IPS-NIHi11 (cell line): ENCODE data around the gene TRDMT1.

ENCODE experiments used
- DNase-seq: peaks from one replicate; pipeline ENCODE4 v3.0.0; 2012; ENCODE audit warnings: mixed read lengths, low spot score

Gene TRDMT1

DNA sequence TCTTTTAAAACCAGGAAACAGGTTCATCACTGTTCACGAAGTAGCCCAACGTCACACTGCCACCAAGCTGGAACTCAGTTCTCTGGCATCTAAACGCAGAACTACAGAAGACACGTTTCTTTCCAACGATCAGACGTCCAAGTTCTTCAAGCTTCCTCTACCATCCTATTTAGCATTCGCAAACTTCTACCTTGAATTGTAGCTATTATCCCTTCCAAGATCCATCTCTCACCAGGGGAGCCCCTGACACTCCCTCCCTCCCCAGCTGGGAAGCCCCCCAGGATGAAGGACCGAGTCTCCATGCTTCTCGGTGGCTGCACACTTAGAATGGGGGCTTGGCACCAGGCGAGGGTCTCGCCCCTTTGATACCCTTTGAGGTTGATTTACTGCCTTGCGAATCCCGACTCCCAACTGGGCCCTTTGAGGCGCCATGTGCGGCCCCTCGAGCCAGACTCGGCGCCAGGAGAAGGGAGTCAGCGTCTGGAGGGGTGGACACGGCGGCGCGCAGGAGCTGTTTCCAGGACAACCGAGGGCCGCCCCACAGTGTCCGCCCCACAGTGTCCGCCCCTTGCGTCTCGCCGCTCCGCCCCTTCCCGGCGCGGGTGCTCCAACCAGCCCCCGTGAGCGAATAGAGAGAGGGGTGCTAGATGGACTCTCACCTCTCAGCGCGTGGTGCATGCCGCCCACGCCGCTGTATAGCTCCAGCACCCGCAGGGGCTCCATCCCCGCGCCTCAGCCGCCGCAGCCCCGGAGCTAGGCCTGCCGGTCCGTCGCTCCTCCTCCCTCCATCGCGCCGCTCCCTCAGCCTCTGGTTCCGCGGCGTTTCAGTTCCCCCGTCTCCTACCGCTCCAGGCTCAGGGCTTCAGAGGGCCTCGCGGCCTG is at the start of gene TRDMT1:
TRDMT1 (minus strand) TSS at position 761 of the 882 bp plus-strand sequence; CDS start at position 723, 38 bp downstream.
- DNase-seq: peak; percentile 88

DNA sequence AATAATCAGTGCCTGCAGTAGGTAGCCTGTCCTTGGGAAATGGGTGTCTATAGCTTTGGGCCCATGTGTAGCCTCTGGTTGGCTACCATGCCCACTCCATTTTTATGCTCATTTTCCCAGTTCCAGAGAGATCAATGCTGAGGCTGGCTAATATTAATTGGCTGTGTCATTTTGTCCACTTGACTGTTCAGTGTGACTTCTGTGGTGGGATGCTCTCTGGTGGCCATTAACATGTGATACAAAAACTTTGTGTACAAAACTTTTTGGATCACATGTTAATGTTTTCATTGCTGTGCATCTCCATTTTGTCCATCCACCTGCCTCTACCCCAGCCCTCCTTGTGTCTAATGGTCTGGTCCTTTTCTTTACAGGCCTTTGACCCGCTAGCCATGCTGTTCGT is 49.3 kb upstream of the TRDMT1 start:
- DNase-seq: no peak

DNA sequence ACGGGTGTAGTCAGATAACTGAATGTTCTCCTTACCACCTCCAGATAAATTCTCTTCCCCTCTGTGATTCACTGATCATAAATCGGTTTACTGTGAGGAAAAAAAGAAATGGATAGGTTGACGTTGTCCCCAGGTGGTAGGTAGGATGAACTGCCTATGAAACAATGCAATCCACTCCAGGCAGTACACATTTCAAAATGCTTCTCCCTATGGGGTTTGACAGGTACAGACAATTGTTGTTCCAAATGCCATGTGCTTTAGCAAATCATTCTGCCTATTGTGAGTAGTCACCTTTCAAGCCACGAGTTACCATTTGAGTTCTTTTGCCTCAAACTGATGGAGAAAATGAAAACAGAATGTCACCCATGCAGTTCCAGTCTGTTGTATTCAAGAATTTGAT is 48.3 kb upstream of the TRDMT1 start:
- no peak for DNase-seq

GRCh38 chr10:17248964-17249363 is 47.5 kb upstream of the TRDMT1 start:
- no peak for DNase-seq

DNA sequence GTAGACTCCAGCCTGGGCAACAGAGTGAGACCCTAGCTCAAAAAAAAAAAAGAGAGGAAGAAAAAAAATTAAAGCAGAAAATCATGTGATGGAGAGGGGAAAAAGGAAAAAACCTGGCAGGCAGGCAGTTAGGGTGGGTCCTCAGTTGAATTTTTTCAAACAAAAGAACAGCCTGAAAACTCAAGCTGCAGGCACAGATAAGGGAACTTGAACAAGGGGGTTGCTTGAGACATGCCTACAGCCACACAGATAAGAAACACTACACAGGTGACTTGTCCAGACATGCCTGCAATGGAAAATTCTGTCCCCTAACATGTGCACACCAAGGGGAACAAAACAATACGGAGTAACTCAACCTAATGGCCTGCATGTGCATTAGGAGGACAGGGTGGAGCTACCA is 45.7 kb upstream of the TRDMT1 start:
- DNase-seq: no peak

DNA sequence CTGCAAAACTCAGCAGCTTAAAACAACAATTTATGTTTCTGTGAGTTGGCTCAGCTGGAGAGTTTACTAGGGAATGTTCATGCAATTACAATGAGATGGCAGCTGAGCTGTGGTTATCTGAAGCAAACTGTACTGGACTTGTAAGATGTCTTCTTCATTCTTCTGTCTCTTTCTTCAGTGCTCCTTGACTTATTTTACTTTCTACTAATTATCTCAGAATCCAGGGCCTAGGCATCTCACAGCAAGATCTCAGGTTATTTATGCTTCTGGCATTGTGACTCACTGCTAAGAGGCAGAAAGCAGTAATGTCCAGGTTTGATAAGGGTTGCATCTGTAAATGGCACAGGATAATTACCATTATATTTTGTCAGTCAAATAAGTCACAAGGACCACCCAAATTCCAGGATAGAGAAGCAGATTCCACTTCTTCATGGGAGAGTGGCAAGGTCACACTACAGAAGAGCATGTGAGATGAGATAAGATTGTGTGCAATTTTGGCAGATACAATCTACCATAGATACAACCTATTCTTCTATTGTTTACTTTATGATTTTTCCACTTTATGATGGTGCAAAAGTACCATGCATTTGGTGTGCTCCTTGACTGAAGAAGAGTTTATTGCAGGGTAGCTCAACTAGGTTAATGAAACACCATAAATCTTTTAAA is 43.4 kb upstream of the TRDMT1 start:
- DNase-seq: no peak

DNA sequence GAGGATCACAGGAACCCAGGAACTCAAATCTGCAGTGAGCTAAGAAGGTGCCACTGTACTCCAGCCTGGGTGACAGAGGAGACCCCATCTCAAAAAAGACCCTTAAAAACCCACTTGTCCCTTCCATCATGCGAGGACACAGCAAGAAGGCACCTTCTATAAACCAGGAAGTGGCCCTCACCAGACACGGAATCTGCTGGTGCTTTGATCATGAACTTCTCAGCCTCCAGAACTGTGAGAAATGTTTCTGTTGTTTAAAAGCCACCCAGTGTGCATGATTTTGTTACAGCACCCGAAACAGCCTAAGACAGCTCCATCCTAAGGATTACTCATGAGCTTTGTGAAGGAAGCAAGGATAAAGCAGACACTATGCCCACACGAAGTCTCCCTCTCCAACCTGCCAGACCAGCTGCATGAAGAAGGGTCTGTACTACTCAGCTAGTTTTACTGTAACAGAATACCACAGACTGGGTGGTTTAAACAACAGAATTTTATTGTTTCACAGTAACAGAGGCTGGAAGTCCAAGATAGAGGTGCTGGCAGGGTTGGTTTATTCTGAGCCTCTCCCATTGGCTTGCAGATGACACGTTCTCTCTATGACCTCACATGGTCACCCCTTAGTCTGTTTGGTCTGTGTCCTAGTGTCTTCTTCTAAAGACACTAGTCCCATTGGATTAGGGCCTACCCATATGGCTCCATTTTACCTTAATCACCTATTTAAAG is 40.3 kb upstream of the TRDMT1 start:
- no peak for DNase-seq

DNA sequence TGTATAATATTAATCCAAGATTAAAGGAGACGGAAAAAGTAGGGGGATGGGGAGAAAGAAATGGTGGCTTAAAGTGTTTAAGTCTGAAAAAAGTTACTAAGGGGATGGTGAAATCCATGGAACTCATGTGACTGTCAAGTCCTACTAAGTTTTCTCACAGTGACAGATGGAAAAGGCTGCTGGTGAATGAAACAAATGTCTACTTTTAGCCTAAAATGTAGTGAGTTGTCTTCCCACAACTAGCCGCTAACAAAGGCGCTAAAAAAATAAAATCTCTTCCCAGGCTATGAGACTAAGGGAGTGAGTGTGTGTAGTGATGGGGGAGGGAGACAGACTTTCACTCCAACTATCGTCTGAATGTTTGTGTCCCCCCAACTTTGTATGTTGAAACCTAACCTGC is 39.1 kb upstream of the TRDMT1 start:
- no peak for DNase-seq

DNA sequence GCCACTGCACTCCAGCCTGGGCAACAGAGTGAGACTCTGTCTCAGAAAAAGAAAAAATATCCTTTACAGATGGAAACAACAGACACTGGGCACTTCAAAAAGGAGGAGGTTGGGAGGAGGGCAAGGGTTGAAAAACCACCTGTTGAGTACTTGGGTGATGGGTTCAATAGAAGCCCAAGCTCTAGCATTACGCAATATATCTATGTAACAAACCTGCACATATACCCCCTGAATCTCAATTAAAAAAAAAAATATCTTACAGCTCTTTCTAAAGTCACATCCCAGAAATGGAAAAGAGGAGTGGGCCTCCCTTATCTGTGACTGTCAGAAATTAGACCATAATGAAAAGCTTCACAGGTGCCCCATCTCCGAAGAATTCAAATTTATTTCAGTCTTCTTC is 38.6 kb upstream of the TRDMT1 start:
- DNase-seq: no peak

DNA sequence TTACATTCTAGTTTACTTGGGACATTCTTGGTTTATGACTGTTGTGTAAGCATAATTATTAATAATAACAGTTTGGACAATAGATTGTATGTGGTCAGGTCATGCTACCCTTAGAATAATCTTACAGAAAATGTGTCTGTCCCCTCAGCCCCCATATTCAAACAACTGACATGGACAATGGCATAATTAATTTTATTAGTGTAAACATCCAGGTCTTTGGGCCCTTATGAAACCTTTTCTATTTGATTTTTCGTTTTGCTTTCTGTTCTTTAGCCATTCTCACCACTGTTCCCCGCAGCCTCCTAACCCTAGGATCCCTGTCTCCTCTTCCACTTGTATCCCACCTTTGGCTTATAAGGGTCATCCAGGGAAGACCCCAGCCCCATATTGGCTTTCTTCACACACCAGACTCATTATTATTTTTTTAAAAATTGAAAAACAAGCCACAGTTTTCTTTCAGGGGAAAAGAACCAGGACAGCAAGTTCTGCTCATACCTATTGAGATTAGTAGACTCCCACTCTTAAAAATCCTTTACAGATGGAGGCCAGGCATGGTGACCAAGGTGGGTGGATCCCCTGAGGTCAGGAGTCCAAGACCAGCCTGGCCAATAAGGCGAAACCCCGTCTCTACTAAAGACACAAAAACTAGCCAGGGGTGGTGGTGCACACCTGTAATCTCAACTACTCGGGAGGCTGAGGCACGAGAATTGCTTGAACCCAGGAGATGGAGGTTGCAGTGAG is 38.0 kb upstream of the TRDMT1 start:
- DNase-seq: no peak

DNA sequence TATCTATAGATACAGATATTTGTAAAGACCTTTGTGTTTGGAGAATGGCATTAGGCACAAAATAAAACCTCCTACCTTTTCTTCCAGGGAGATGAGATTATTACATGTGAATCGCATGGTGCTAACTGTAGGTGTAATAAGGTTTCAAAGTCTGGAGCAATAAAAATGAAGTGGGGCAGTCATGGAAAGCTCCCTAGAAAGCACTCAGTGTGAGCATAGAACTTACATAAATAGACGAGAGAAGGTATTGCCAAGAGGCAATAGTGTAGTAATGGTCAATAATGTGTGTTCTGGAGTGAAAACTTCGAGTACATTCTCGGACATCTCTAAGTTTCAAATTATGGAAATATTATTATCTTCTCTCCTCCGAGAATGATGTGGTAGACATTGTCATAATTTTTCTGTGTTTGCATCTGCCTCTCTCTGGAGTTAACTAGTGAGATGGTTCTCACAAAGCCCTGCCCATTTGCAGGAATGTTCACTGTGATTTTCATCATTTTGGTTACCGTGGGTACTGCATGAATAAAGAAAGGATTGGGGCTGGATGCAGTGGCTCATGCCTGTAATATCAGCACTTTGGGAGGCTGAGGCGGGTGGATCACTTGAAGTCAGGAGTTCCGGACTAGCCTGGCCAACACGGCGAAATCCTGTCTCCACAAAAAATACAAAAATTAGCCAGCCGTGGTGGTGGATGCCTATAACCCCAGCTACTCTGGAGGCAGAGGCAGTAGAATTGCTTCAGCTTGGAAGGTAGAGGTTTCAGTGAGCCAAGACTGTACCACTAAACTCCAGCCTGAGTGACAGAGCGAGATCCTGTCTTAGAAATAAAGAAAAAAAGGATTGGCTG is 37.2 kb upstream of the TRDMT1 start:
- no peak for DNase-seq

GRCh38 chr10:17237915-17238444 is 36.5 kb upstream of the TRDMT1 start:
- no peak for DNase-seq

DNA sequence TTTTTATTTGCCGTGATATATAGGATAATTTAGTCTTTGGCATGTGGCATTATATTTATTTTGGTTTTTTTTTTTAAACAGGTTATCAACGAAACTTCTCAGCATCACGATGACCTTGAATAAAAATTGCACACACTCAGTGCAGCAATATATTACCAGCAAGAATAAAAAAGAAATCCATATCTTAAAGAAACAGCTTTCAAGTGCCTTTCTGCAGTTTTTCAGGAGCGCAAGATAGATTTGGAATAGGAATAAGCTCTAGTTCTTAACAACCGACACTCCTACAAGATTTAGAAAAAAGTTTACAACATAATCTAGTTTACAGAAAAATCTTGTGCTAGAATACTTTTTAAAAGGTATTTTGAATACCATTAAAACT is 35.7 kb upstream of the TRDMT1 start:
- DNase-seq: no peak

DNA sequence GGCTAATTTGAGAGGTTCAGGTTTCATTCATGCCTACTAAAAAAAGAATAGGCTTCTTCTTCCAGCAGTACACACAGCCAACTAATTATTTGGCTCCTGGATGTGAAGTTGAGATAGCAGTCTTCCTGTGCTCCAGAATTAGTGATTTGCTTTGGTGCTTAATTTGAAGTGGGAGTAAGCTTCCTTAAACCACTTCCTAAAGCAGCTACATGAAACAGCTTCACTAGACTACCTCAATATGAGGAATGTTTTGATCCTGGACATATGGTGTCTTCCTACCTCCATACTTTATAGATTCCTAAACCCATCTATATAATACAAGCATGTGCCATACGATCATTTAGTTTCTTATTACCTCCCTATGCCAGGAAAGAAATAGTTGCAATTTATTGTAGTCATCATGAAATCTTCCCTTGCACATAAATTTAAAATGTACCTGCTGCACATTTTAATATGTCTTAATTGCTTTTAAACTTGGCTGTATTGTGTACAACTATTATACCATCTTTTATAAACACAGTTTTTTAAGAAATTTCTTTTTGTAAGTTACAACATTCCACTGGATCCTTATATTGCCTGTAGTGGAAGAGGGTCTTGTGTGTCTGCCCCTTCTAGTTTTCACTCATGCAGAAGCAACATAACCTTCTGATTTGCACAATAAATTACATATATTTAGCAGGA is 35.1 kb upstream of the TRDMT1 start:
- DNase-seq: no peak

DNA sequence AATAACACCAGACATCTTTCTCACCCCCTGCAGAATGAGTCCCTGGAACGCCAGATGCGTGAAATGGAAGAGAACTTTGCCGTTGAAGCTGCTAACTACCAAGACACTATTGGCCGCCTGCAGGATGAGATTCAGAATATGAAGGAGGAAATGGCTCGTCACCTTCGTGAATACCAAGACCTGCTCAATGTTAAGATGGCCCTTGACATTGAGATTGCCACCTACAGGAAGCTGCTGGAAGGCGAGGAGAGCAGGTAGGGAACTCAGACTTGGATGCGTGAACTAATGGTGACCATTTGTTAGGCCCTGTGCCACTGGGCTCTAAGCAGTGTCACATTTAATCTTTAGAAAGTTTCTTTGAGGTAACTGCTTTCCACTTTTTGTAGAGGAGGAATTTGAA is 33.7 kb upstream of the TRDMT1 start:
- no peak for DNase-seq

DNA sequence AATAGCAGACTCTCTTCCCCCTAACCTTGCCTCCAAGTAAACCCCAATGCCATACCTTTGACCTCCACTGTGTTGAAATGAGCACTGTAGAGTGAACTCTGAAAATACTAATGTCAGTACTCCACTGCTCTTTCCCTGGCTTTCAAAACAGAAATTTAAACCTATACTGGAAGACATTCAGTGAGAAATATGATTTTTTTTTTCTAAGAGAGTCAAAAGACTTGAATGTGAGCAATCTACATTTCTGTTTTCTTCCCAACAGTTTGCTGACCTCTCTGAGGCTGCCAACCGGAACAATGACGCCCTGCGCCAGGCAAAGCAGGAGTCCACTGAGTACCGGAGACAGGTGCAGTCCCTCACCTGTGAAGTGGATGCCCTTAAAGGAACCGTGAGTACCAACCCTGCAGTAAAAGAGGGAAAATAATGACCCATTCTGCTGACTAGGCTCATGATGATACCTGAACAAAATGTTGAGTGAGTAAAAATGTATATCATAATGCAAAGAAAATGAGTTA is 33.0 kb upstream of the TRDMT1 start:
- DNase-seq: no peak

GRCh38 chr10:17233286-17233991 is 32.0 kb upstream of the TRDMT1 start:
- DNase-seq: no peak

DNA sequence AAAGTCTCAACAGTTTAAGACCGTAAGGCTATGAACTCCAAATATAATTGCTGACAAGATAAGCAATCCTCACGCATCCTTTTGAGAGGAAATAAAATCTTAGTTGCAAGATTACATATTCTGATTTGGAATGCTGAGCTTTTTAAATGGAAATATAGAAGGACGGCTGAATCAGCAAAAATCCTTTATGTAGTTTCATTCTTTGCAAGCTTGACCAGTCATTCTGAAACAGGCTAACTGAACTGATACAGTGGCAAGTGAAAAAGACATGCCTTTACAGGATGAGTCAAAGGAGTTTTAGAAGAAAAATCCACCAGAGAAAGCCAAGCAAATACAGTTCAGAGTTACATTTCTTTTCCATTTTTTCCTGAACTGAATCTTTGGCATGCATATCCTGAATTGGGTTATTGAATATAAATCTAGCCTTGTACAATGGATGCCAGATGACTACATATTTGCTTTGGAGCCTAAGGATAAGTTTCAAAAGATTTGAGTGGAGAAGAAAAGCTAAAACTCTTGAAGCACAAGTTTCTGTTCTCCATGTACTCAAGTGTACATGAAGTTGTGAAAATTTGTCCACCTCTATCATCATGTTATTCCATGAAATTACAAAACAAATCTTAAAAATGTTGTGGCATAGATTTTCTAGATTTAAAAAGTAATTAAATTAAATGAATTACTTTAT is 30.9 kb upstream of the TRDMT1 start:
- no peak for DNase-seq

DNA sequence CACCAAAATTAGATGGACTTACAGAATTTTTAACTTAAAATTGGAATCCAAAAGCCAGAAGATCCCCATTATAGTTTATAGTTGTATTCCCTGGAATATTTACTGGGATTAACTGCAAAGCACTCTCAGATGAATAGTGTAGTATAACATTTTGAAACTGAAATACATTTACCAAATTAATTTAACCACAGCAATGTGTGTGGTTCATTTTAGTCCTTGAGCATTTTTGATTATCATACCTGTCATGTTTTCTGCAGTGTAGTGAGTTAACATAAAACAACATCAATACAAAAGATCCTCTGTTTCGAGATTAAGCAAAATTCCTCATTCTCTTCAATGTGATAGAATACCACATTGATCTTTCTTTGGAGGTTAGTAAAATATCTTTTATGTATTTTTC is 30.3 kb upstream of the TRDMT1 start:
- no peak for DNase-seq
